HepG2 (cell line): ENCODE data around the gene ANK3. TPM values are rescaled to one million over a fixed set of nuclear protein-coding genes. Genes with fewer than 3 reads are reported as not detected.

Experiments
- ATAC-seq: fragments of 200-7000 bp; cut with Tn5 transposase; 3 replicates; pipeline ENCODE4 v1.9.1; 2020; ENCODE audit warnings: mild to moderate bottlenecking, moderate library complexity
- BruUV-seq: library from RNA; stranded (reverse); fragments of 400-500 nt; replicated peaks from 2 replicates; lab custom pipeline; 2021; lab: Mats Ljungman, UMichigan
- CTCF ChIA-PET: fragments of 300-600 bp; formaldehyde crosslinking; extraction: SDS; loops from one replicate; lab custom pipeline; 2021; ENCODE audit warnings: low total read pairs, inconsistent platforms, low intra/inter-chr PET ratio; lab: Yijun Ruan, JAX
- POLR2A ChIA-PET: fragments of 350-600 bp; sonication (Branson Sonifier 250); formaldehyde crosslinking; loops from one replicate; lab custom pipeline; 2020; ENCODE audit warnings: antibody characterized with exemption, inconsistent platforms; lab: Yijun Ruan, JAX
- DNase-seq: peaks from one replicate; pipeline ENCODE4 v3.0.0-alpha.2; 2015; ENCODE audit warnings: low spot score
- FAIRE-seq: peaks from 3 replicates; lab custom pipeline; 2011; peaks lifted over from hg19 to GRCh38; lab: Jason Lieb, UNC
- H2AFZ ChIP-seq: one replicate; pipeline ENCODE4 v1.6.1; 2011; ENCODE audit warnings: low read length, inconsistent platforms
- H3K27ac ChIP-seq: fragments of 300-600 bp; 3 replicates; pipeline ENCODE4 v1.8.0; 2011; ENCODE audit warnings: mixed run types, mild to moderate bottlenecking, mixed read lengths, low read length, inconsistent platforms; ENCODE audit not compliant: insufficient read depth; ENCODE audit errors: extremely low read length
- H3K27me3 ChIP-seq, 2 experiments: fragments of 200-600 bp in 1 of 2; 2 replicates in 1 of 2; 3 replicates in 1 of 2; pipeline versions ENCODE4 v1.6.0 to v1.8.0; 2011; ENCODE audit warnings: low read length in 2 of 2, mild to moderate bottlenecking in 2 of 2, moderate library complexity in 2 of 2, inconsistent platforms in 1 of 2; ENCODE audit not compliant: insufficient read depth in 2 of 2, control insufficient read depth in 1 of 2
- H3K36me3 ChIP-seq, 2 experiments: fragments of 200-600 bp in 1 of 2; replicated peaks in 1 of 2; 2 replicates in 1 of 2; 3 replicates in 1 of 2; pipeline versions ENCODE4 v1.5.1 to v1.8.0; 2011; ENCODE audit warnings: low read length in 2 of 2, inconsistent platforms in 1 of 2; ENCODE audit not compliant: insufficient read depth in 2 of 2, control insufficient read depth in 1 of 2
- H3K4me1 ChIP-seq: 2 replicates; pipeline ENCODE4 v1.5.1; 2012; ENCODE audit warnings: low read length, inconsistent platforms; ENCODE audit not compliant: insufficient read depth
- H3K4me2 ChIP-seq: 2 replicates; pipeline ENCODE4 v1.6.0; 2011; ENCODE audit warnings: low read depth, low read length, inconsistent platforms
- H3K4me3 ChIP-seq, 3 experiments: fragments of 200-600 bp in 1 of 3; sonication (generic), shearing (Covaris generic) in 1 of 3; replicated peaks in 1 of 3; 2 replicates each; pipeline ENCODE4 v1.5.1; 2011 to 2016; ENCODE audit warnings: low read length in 3 of 3, inconsistent platforms in 2 of 3, low read depth in 2 of 3, mild to moderate bottlenecking in 2 of 3, control low read depth in 1 of 3, mixed read lengths in 1 of 3; ENCODE audit not compliant: insufficient read depth in 1 of 3
- H3K79me2 ChIP-seq: one replicate; pipeline ENCODE4 v1.6.1; 2011; ENCODE audit warnings: low read length, inconsistent platforms; ENCODE audit not compliant: insufficient read depth
- H3K9ac ChIP-seq: 2 replicates; pipeline ENCODE4 v1.6.0; 2011; ENCODE audit warnings: mild to moderate bottlenecking, low read depth, low read length, inconsistent platforms; ENCODE audit not compliant: insufficient read depth
- H3K9me3 ChIP-seq: 2 replicates; pipeline ENCODE4 v1.5.1; 2012; ENCODE audit warnings: mild to moderate bottlenecking, low read length
- H4K20me1 ChIP-seq: 2 replicates; pipeline ENCODE4 v1.6.0; 2011; ENCODE audit warnings: inconsistent platforms, mild to moderate bottlenecking, low read length, moderate library complexity; ENCODE audit not compliant: insufficient read depth
- ATRX ChIP-seq: sonication (generic); formaldehyde crosslinking; IDR thresholded peaks from 2 replicates; pipeline ENCODE4 v1.4.0; 2020; ENCODE audit warnings: missing genetic modification reagents, borderline replicate concordance
- EED ChIP-seq: sonication (generic); formaldehyde crosslinking; IDR thresholded peaks from 2 replicates; pipeline ENCODE4 v1.5.0; 2020; ENCODE audit warnings: mild to moderate bottlenecking, missing genetic modification reagents
- RNF2 ChIP-seq: fragments of 450-650 bp; conservative IDR thresholded peaks from 2 replicates; pipeline ENCODE4 v1.6.1; 2016; ENCODE audit warnings: low read depth
- ZBTB20 ChIP-seq: sonication (generic); formaldehyde crosslinking; IDR thresholded peaks from 2 replicates; pipeline ENCODE4 v1.8.1; 2023; ENCODE audit warnings: missing genetic modification reagents, low read depth, mild to moderate bottlenecking, borderline replicate concordance
- ZNF101 ChIP-seq: sonication (generic); formaldehyde crosslinking; IDR thresholded peaks from 2 replicates; pipeline ENCODE4 v1.4.0; 2020; ENCODE audit warnings: mild to moderate bottlenecking, low read depth, missing genetic modification reagents, borderline replicate concordance
- WGBS: methylation state at CpG from one replicate; pipeline ENCODE4 v1.1.6; 2017; ENCODE audit warnings: low lambda C conversion rate; 5-methylcytosine and 5-hydroxymethylcytosine counted together
- in situ Hi-C: cut with HindIII; loops from 2 replicates; pipeline ENCODE4 v1.10.0; 2017; ENCODE audit warnings: low pct_unique_long_range_greater_than_20kb; ENCODE audit not compliant: extremely low pct_ligation_motif_present
- intact Hi-C: fragments of 100-400 bp; cut with micrococcal nuclease; formaldehyde crosslinking; loops from one replicate; pipeline ENCODE4 v1.10.0; 2022; ENCODE audit not compliant: unreplicated experiment
- polyA plus RNA-seq, 8 experiments: library from polyadenylated mRNA; depleted of rRNA in 3 of 8; stranded (reverse) in 7 of 8; unstranded in 1 of 8; fragments of >200 nt; fragmentation: Illumina TruSeq in 4 of 8; extraction: Trizol in 4 of 8; gene quantifications; 2 replicates each; pipeline versions ENCODE4 v1.2.1 to v1.2.3, GENCODE V29; 2011 to 2016; ENCODE audit warnings: low read depth in 4 of 8, missing spikeins in 1 of 8, mixed read lengths in 1 of 8; ENCODE audit not compliant: insufficient read depth in 1 of 8
- total RNA-seq, 5 experiments: library from RNA; depleted of rRNA; stranded (reverse); fragments of >200 nt; fragmentation: Illumina TruSeq; extraction: Trizol; gene quantifications; 2 replicates each; pipeline ENCODE4 v1.2.3, GENCODE V29; 2016; ENCODE audit warnings: low read depth in 1 of 5
- TF ChIP-seq, protein P1 (sequence below): sonication (generic); formaldehyde crosslinking; IDR thresholded peaks from 2 replicates; pipeline ENCODE4 v1.4.0; 2020; ENCODE audit warnings: mild to moderate bottlenecking, missing genetic modification reagents
- TF ChIP-seq, protein P2 (sequence below): sonication (generic); formaldehyde crosslinking; IDR thresholded peaks from 2 replicates; pipeline ENCODE4 v1.5.1; 2020; ENCODE audit warnings: missing genetic modification reagents, mild to moderate bottlenecking, borderline replicate concordance
- TF ChIP-seq, protein P3 (sequence below): sonication (generic); formaldehyde crosslinking; IDR thresholded peaks from 2 replicates; pipeline ENCODE4 v1.5.0; 2020; ENCODE audit warnings: missing genetic modification reagents, mild to moderate bottlenecking, borderline replicate concordance

The ANK3 gene
- total and polyA plus RNA-seq, 2 of the 13 experiments (the other 11 are each of a cell fraction or from before 2014, with no cell fraction given) = not detected

DNA sequence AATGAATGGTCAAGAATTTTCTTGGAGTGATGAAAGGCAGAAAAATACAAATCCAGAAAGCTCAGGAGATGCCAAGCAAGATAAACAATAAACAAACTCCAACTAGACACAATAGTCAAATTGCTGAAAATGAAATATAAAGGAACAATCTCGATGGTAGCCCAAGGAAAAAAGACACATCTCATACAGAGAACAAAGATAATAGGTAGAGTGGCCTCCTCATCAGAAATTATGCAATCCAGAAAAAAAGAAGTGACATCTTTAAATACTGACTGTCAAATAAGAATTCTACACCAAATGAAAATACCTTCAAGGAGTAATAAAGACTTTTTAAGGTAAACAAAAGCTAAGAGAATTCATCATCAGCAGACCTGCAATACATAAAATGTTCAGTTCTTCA is 150.4 kb downstream of the ANK3 start:
- no peak for ATAC-seq
- no peaks in the 10 kb centered on the region for H4K20me1 ChIP-seq
- no peak overlapping the region for H3K27ac ChIP-seq
- ChIA-PET CTCF (no interaction called here), POLR2A (no interaction called here)
- intact Hi-C loops = no loop called here
- no peak overlapping the region for H3K4me3 ChIP-seq
- H3K27me3 ChIP-seq = no peaks in the 10 kb centered on the region
- H3K4me2 ChIP-seq = no peak overlapping the region
- BruUV-seq = no TSS peak
- in situ Hi-C loops = no loop called here
- no peak for TF ChIP-seq EED
- TF ChIP-seq, protein P1, sequence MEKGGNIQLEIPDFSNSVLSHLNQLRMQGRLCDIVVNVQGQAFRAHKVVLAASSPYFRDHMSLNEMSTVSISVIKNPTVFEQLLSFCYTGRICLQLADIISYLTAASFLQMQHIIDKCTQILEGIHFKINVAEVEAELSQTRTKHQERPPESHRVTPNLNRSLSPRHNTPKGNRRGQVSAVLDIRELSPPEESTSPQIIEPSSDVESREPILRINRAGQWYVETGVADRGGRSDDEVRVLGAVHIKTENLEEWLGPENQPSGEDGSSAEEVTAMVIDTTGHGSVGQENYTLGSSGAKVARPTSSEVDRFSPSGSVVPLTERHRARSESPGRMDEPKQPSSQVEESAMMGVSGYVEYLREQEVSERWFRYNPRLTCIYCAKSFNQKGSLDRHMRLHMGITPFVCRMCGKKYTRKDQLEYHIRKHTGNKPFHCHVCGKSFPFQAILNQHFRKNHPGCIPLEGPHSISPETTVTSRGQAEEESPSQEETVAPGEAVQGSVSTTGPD = no peak
- TF ChIP-seq RNF2 = no peak
- TF ChIP-seq ATRX = no peak
- TF ChIP-seq, protein P2, sequence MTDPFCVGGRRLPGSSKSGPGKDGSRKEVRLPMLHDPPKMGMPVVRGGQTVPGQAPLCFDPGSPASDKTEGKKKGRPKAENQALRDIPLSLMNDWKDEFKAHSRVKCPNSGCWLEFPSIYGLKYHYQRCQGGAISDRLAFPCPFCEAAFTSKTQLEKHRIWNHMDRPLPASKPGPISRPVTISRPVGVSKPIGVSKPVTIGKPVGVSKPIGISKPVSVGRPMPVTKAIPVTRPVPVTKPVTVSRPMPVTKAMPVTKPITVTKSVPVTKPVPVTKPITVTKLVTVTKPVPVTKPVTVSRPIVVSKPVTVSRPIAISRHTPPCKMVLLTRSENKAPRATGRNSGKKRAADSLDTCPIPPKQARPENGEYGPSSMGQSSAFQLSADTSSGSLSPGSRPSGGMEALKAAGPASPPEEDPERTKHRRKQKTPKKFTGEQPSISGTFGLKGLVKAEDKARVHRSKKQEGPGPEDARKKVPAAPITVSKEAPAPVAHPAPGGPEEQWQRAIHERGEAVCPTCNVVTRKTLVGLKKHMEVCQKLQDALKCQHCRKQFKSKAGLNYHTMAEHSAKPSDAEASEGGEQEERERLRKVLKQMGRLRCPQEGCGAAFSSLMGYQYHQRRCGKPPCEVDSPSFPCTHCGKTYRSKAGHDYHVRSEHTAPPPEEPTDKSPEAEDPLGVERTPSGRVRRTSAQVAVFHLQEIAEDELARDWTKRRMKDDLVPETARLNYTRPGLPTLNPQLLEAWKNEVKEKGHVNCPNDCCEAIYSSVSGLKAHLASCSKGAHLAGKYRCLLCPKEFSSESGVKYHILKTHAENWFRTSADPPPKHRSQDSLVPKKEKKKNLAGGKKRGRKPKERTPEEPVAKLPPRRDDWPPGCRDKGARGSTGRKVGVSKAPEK (CRISPR knock-in tag) = no peak
- TF ChIP-seq, protein P3, sequence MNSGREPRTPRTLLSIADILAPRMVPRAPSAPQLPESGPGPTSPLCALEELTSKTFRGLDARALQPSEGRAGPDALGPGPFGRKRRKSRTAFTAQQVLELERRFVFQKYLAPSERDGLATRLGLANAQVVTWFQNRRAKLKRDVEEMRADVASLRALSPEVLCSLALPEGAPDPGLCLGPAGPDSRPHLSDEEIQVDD = no peak
- TF ChIP-seq ZBTB20 (CRISPR knock-in tag) = no peak
- no peak for TF ChIP-seq ZNF101 (CRISPR knock-in tag)
- no peak overlapping the region for H2AFZ ChIP-seq
- H3K79me2 ChIP-seq = no peaks in the 10 kb centered on the region
- H3K9ac ChIP-seq = no peak overlapping the region
- H3K36me3 ChIP-seq = no peaks in the 10 kb centered on the region
- 0% methylated on average over 1 of the region's 1 CpG for WGBS
- H3K4me1 ChIP-seq = no peaks in the 10 kb centered on the region
- DNase-seq = no peak
- no peaks in the 10 kb centered on the region for H3K9me3 ChIP-seq
- no peak for FAIRE-seq
